PFSK-1 (cell line): ENCODE measurements around the gene BIRC7.

Experiments used
- FOXP2 ChIP-seq: optimal IDR thresholded peaks from 2 replicates; pipeline ENCODE3; 2011; ENCODE audit warnings: borderline replicate concordance, control low read depth, inconsistent platforms; ENCODE audit not compliant: insufficient read depth; ENCODE audit errors: extremely low read length, extremely low read depth
- POLR2AphosphoS5 ChIP-seq: IDR thresholded peaks from 2 replicates; pipeline ENCODE4 v1.6.1; 2012; ENCODE audit warnings: low read depth, mild to moderate bottlenecking, control low read depth, low read length, moderate library complexity
- SIN3A ChIP-seq: IDR thresholded peaks from 2 replicates; pipeline ENCODE4 v1.6.1; 2012; ENCODE audit warnings: mild to moderate bottlenecking, low read length, moderate library complexity, borderline replicate concordance; ENCODE audit not compliant: insufficient read depth
- TAF1 ChIP-seq: IDR thresholded peaks from 2 replicates; pipeline ENCODE4 v1.6.1; 2012; ENCODE audit warnings: low read length, control low read depth, borderline replicate concordance; ENCODE audit not compliant: insufficient read depth
- TF ChIP-seq, protein P1 (sequence below), 2 experiments: IDR thresholded peaks; 2 replicates each; pipeline versions ENCODE4 v1.6.1 to v1.8.0; 2011 to 2012; ENCODE audit warnings: low read depth in 2 of 2, low read length in 2 of 2, control low read depth in 1 of 2, inconsistent platforms in 1 of 2, mild to moderate bottlenecking in 1 of 2, moderate library complexity in 1 of 2; ENCODE audit not compliant: insufficient read depth in 1 of 2

Gene BIRC7

DNA sequence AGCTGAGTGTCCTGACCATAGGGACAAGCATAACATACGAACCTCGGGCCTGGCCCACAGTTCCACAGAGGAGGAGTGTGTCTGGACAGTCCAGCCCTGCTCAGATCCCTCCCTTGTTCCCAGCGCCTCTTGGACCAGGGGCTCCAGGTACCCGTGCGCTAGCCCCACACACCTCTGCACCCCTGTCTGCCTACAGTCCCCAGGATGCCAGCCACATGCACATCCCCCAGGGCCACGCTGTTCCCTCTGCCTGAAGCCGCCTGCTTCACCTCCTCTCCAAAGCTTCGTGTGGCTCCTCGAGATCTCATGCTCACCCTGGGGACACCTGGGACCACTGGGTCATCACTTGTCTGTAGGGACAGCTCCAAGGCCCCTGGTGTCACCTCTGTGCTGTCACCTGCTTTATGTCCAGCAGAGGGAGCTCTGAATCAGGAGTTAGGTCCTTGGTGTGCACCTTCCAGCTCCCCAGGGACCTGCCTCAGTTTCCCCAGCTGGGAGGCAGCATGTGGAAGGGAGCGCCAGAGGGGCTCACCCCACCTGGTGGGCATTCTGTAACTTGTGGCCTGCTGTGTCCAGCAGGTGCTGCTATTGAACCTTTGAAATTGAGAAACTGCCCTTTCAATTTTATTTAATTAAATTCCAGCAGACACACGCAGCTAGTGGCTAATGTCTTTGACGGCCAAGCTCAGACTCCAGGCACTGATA, 12.4 kb upstream of the BIRC7 start:
- TF ChIP-seq POLR2AphosphoS5 (no peak), SIN3A (no peak), TAF1 (no peak)
- TF ChIP-seq, protein P1, sequence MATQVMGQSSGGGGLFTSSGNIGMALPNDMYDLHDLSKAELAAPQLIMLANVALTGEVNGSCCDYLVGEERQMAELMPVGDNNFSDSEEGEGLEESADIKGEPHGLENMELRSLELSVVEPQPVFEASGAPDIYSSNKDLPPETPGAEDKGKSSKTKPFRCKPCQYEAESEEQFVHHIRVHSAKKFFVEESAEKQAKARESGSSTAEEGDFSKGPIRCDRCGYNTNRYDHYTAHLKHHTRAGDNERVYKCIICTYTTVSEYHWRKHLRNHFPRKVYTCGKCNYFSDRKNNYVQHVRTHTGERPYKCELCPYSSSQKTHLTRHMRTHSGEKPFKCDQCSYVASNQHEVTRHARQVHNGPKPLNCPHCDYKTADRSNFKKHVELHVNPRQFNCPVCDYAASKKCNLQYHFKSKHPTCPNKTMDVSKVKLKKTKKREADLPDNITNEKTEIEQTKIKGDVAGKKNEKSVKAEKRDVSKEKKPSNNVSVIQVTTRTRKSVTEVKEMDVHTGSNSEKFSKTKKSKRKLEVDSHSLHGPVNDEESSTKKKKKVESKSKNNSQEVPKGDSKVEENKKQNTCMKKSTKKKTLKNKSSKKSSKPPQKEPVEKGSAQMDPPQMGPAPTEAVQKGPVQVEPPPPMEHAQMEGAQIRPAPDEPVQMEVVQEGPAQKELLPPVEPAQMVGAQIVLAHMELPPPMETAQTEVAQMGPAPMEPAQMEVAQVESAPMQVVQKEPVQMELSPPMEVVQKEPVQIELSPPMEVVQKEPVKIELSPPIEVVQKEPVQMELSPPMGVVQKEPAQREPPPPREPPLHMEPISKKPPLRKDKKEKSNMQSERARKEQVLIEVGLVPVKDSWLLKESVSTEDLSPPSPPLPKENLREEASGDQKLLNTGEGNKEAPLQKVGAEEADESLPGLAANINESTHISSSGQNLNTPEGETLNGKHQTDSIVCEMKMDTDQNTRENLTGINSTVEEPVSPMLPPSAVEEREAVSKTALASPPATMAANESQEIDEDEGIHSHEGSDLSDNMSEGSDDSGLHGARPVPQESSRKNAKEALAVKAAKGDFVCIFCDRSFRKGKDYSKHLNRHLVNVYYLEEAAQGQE (IDR thresholded peaks at IDR 0.05; ENCODE audit: insufficient read depth in 1 of 2, low read depth in 2 of 2, low read length in 2 of 2) = 0 out of 4 replicates have a peak, but pooled peaks of 1 of the 2 experiments have one; percentile 20

DNA sequence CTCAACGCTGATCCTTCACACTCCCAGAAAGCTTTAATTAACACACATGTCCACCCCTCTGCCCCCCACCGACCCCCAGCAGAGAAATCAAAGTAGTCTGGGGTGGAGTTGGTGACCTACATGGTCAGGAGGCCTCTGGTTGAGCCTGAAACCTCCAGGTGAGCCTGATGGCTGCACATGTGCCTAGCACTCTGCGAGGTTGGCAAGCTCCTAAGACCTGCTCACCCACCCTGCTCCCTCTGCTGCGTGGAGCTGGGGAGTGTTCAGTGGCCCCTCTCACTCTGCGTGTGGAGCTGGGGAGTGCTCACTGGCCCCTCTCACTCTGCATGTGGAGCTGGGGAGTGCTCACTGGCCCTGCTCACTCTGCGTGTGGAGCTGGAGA, 11.9 kb upstream of the BIRC7 start:
- TF ChIP-seq, protein P1 (IDR thresholded peaks at IDR 0.05; ENCODE audit: insufficient read depth in 1 of 2, low read depth in 2 of 2, low read length in 2 of 2) = no peak
- TF ChIP-seq TAF1 (no peak), SIN3A (no peak), POLR2AphosphoS5 (no peak), FOXP2 (no peak)

DNA sequence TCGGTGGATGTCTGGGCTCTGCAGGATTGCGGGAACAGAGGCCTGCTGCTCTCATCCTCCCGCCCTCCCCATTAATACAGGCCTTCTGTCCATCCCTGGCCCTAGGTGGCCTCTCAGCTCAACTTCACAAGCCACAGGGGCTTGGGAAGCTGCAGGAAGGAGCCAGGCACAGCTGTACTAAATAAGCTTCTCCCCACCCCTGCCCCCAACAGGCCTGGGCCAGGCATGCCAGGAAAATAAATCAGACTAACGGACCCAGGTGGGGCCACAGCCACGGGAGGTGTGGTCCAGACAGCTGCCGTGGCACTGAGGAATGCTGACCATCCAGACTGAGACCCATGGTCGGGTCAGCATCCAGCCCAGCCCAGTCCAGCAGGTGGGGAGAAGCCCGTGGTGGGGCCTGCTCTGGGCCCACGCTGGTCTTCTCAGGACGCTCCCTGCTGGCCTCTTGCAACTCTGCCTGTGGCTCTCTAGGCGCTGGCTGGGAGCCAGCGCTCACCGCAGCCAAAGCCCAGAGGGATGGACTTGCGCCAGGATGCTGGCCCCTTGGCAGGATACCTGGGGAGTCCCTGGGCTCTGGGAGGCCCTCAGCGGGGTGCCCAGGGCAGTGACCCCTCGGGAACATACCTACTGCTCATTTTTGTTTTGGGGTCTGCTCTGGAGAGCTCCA, 11.2 kb upstream of the BIRC7 start:
- TF ChIP-seq POLR2AphosphoS5 = no peak
- TF ChIP-seq, protein P1 (IDR thresholded peaks at IDR 0.05; ENCODE audit: insufficient read depth in 1 of 2, low read depth in 2 of 2, low read length in 2 of 2) = no peak
- no peak for TF ChIP-seq TAF1
- TF ChIP-seq FOXP2 = no peak
- TF ChIP-seq SIN3A = no peak

DNA sequence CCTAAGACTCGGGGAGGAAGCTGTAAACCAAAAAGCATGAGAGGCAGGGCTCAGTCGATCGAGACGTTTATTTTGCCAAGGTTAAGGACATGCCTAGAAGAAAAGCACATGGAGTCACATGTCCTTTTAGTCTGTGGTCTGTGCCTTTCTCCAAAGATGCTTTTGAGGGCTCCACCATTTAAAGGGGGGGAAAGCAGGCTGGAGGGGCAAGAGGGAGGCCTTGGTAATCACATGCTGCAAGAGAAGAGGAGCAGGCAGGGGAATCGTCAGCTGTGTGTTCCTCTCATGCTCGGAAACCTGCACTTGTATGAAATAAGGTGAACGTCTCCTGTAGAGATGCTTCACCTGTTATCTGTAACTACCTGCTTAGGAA, 10.6 kb upstream of the BIRC7 start:
- TF ChIP-seq POLR2AphosphoS5 (no peak), FOXP2 (no peak), TAF1 (no peak), SIN3A (no peak)
- TF ChIP-seq, protein P1 (IDR thresholded peaks at IDR 0.05; ENCODE audit: insufficient read depth in 1 of 2, low read depth in 2 of 2, low read length in 2 of 2) = no peak
